Osteoblast (primary cell): Measurements from ENCODE around the gene SPRR4. TPM values are rescaled to one million over a fixed set of nuclear protein-coding genes. Genes with fewer than 3 reads are reported as not detected.

Experiments used
- DNase-seq: peaks from one replicate; pipeline ENCODE4 v3.0.0; 2011; ENCODE audit warnings: low spot score, mixed read lengths; ENCODE audit not compliant: insufficient read length; ENCODE audit errors: missing footprints
- H2AFZ ChIP-seq: 2 replicates; pipeline ENCODE4 v1.6.0; 2011; ENCODE audit warnings: mild to moderate bottlenecking, low read length
- H3K27ac ChIP-seq: 2 replicates; pipeline ENCODE4 v1.5.1; 2011; ENCODE audit warnings: mild to moderate bottlenecking, low read depth, low read length, moderate library complexity
- H3K27me3 ChIP-seq: 2 replicates; pipeline ENCODE4 v1.6.0; 2012; ENCODE audit warnings: mild to moderate bottlenecking, control low read depth, inconsistent platforms, low read length, moderate library complexity; ENCODE audit not compliant: insufficient read depth
- H3K36me3 ChIP-seq: 2 replicates; pipeline ENCODE4 v1.5.1; 2011; ENCODE audit warnings: mild to moderate bottlenecking, low read length, control low read depth, moderate library complexity; ENCODE audit not compliant: insufficient read depth
- H3K4me1 ChIP-seq: 2 replicates; pipeline ENCODE4 v1.5.1; 2011; ENCODE audit warnings: mild to moderate bottlenecking, low read length, control low read depth, moderate library complexity; ENCODE audit not compliant: insufficient read depth
- H3K4me2 ChIP-seq: 2 replicates; pipeline ENCODE4 v1.6.0; 2011; ENCODE audit warnings: mild to moderate bottlenecking, low read length; ENCODE audit not compliant: insufficient read depth
- H3K4me3 ChIP-seq: fragments of 200-600 bp; sonication (generic); 3 replicates; pipeline ENCODE4 v1.5.1; 2012; ENCODE audit warnings: mild to moderate bottlenecking, low read length, inconsistent platforms; ENCODE audit not compliant: insufficient read depth
- H3K79me2 ChIP-seq: 2 replicates; pipeline ENCODE4 v1.6.0; 2012; ENCODE audit warnings: mild to moderate bottlenecking, low read length, control low read depth, inconsistent platforms; ENCODE audit not compliant: insufficient read depth
- H3K9me3 ChIP-seq: 2 replicates; pipeline ENCODE4 v1.5.1; 2011; ENCODE audit warnings: low read depth, low read length, control low read depth
- H4K20me1 ChIP-seq: 2 replicates; pipeline ENCODE4 v1.6.0; 2012; ENCODE audit warnings: mild to moderate bottlenecking, low read length, control low read depth; ENCODE audit not compliant: insufficient read depth
- CTCF ChIP-seq: IDR thresholded peaks from 2 replicates; pipeline ENCODE4 v1.5.1; 2011; ENCODE audit warnings: mild to moderate bottlenecking, low read depth, low read length, moderate library complexity; ENCODE audit errors: extremely low read depth
- total RNA-seq: library from RNA; depleted of rRNA; stranded (reverse); fragments of >200 nt; gene quantifications from 2 replicates; pipeline ENCODE4 v1.2.3, GENCODE V29; 2012

The SPRR4 gene
- total RNA-seq, 1 donor = not detected

GRCh38 chr1:152969036-152969435 lies 1.4 kb upstream of the SPRR4 start:
- TF ChIP-seq CTCF = no peak
- H4K20me1 ChIP-seq = no peaks in the 10 kb centered on the region
- no peaks in the 10 kb centered on the region for H3K36me3 ChIP-seq
- no peaks in the 10 kb centered on the region for H3K9me3 ChIP-seq
- H3K27me3 ChIP-seq = no peaks in the 10 kb centered on the region
- DNase-seq = no peak
- no peak overlapping the region for H3K4me3 ChIP-seq
- H3K4me1 ChIP-seq = no peaks in the 10 kb centered on the region
- no peak overlapping the region for H3K4me2 ChIP-seq
- no peaks in the 10 kb centered on the region for H3K79me2 ChIP-seq
- no peak overlapping the region for H2AFZ ChIP-seq
- H3K27ac ChIP-seq = no peak overlapping the region

- no peaks in the 10 kb centered on the region for H3K9me3 ChIP-seq
- no peaks in the 10 kb centered on the region for H3K36me3 ChIP-seq
- H2AFZ ChIP-seq = no peak overlapping the region
- no peaks in the 10 kb centered on the region for H3K27me3 ChIP-seq
- no peak overlapping the region for H3K27ac ChIP-seq
- H3K79me2 ChIP-seq = no peaks in the 10 kb centered on the region
- H3K4me3 ChIP-seq = no peak overlapping the region
- no peak overlapping the region for H3K4me2 ChIP-seq
- H4K20me1 ChIP-seq = no peaks in the 10 kb centered on the region
- TF ChIP-seq CTCF = no peak
- no peak for DNase-seq
- H3K4me1 ChIP-seq = no peaks in the 10 kb centered on the region
Observed at GRCh38 chr1:152972196-152972886, 1.9 kb downstream of the SPRR4 start.

GRCh38 chr1:152976688-152977087 lies 6.2 kb downstream of the SPRR4 start:
- Histone ChIP-seq H3K9me3 (no peaks in the 10 kb centered on the region), H3K27me3 (no peaks in the 10 kb centered on the region), H2AFZ (no peak overlapping the region), H3K27ac (no peak overlapping the region), H3K4me3 (no peak overlapping the region), H3K4me2 (no peak overlapping the region), H3K4me1 (no peaks in the 10 kb centered on the region), H3K36me3 (no peaks in the 10 kb centered on the region), H3K79me2 (no peaks in the 10 kb centered on the region), H4K20me1 (no peaks in the 10 kb centered on the region)
- TF ChIP-seq CTCF = no peak
- no peak for DNase-seq

GRCh38 chr1:152977614-152978013 lies 7.2 kb downstream of the SPRR4 start:
- H3K36me3 ChIP-seq = no peaks in the 10 kb centered on the region
- no peak for DNase-seq
- no peak for TF ChIP-seq CTCF

More at GRCh38 chr1:152977614-152978013, 7.2 kb downstream of the SPRR4 start:
- Histone ChIP-seq H3K27me3 (no peaks in the 10 kb centered on the region), H3K27ac (no peak overlapping the region), H4K20me1 (no peaks in the 10 kb centered on the region), H3K4me3 (no peak overlapping the region), H3K4me2 (no peak overlapping the region), H3K9me3 (no peaks in the 10 kb centered on the region), H2AFZ (no peak overlapping the region), H3K79me2 (no peaks in the 10 kb centered on the region), H3K4me1 (no peaks in the 10 kb centered on the region)
